ENCODE results near the gene ANKRD63. TPM values are rescaled to one million over a fixed set of nuclear protein-coding genes. Genes with fewer than 3 reads are reported as not detected.

The ANKRD63 gene
- total and polyA plus RNA-seq, 9 of the 15 experiments (the other 6 are each of a cell fraction or from before 2014, with no cell fraction given): 1.3 to 2.0 (median 1.8) TPM; not detected in 6

DNA sequence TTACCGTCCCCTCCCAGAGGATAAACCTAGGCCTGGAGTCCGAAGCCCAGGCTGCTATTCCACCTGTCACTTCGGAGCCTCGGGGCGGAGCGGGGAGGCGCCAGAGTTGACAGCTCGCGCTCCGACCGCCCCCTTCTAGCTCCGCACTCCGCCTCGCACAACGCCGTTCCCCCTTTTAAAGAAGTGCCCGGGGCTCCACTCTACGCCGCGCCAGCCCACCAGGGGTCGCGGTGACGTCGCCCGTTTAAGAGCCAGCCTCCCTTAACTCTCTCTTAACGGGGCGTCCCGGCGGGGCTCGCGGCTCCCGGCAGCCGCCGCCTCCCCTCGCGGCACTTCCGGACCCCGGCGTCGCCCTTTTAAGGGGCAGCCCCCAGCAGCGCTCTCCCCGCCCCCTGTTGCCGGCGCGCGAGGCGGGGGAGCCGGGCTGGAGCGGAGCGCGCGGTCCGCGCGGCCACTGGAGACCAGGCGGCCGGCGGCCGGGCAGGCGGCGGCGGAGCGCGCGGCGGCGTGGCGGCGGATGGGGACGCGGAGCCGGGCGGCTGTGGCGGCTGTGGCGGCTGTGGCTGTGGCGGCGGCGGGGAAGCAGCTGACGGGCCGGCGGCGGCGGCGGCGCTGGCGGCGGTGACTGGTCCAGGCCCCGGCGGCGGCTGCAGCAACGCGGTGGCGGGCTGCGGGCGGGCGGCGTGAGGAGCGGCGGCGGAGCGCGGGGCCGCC, 40.5 kb upstream of the ANKRD63 start, which contains the start of gene INAFM2 (continued):
- TF ChIP-seq, protein P1, sequence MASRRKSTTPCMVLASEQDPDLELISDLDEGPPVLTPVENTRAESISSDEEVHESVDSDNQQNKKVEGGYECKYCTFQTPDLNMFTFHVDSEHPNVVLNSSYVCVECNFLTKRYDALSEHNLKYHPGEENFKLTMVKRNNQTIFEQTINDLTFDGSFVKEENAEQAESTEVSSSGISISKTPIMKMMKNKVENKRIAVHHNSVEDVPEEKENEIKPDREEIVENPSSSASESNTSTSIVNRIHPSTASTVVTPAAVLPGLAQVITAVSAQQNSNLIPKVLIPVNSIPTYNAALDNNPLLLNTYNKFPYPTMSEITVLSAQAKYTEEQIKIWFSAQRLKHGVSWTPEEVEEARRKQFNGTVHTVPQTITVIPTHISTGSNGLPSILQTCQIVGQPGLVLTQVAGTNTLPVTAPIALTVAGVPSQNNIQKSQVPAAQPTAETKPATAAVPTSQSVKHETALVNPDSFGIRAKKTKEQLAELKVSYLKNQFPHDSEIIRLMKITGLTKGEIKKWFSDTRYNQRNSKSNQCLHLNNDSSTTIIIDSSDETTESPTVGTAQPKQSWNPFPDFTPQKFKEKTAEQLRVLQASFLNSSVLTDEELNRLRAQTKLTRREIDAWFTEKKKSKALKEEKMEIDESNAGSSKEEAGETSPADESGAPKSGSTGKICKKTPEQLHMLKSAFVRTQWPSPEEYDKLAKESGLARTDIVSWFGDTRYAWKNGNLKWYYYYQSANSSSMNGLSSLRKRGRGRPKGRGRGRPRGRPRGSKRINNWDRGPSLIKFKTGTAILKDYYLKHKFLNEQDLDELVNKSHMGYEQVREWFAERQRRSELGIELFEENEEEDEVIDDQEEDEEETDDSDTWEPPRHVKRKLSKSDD (conservative IDR thresholded peaks at IDR 0.05; ENCODE audit: low read length): 0 out of 2 replicates have a peak, but pooled peaks have one; percentile 36
- TF ChIP-seq, protein P2, sequence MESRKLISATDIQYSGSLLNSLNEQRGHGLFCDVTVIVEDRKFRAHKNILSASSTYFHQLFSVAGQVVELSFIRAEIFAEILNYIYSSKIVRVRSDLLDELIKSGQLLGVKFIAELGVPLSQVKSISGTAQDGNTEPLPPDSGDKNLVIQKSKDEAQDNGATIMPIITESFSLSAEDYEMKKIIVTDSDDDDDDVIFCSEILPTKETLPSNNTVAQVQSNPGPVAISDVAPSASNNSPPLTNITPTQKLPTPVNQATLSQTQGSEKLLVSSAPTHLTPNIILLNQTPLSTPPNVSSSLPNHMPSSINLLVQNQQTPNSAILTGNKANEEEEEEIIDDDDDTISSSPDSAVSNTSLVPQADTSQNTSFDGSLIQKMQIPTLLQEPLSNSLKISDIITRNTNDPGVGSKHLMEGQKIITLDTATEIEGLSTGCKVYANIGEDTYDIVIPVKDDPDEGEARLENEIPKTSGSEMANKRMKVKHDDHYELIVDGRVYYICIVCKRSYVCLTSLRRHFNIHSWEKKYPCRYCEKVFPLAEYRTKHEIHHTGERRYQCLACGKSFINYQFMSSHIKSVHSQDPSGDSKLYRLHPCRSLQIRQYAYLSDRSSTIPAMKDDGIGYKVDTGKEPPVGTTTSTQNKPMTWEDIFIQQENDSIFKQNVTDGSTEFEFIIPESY (CRISPR knock-in tag; IDR thresholded peaks at IDR 0.05): peak; percentile 95
- peak; percentile 94 for TF ChIP-seq CCNT2 (IDR thresholded peaks at IDR 0.05; ENCODE audit: borderline replicate concordance, extremely low read depth, insufficient read length, low read depth, low read length)
- peak; percentile 98 for TF ChIP-seq FOXP1 (CRISPR knock-in tag; IDR thresholded peaks at IDR 0.05)
- TF ChIP-seq PCBP1 (IDR thresholded peaks at IDR 0.05; ENCODE audit: low read depth, low read length, poor library complexity, severe bottlenecking): peak; percentile 30
- no peak for TF ChIP-seq HNRNPLL (IDR thresholded peaks at IDR 0.05; ENCODE audit: low read depth, low read length, poor library complexity, severe bottlenecking)
- TF ChIP-seq SNRNP70 (optimal IDR thresholded peaks at IDR 0.05; ENCODE audit: low read depth, low read length): no peak
- TF ChIP-seq ELF4 (CRISPR knock-in tag; IDR thresholded peaks at IDR 0.05): peak; percentile 50; the same call in 1 of the 2 replicates
- no peak for TF ChIP-seq ERF (CRISPR knock-in tag; IDR thresholded peaks at IDR 0.05)
- TF ChIP-seq MTA3 (IDR thresholded peaks at IDR 0.05; ENCODE audit: borderline replicate concordance): peak; percentile 81

Measured in K562 (cell line).